ENCODE data around the gene NAE1. TPM values are rescaled to one million over a fixed set of nuclear protein-coding genes. Genes with fewer than 3 reads are reported as not detected.

NAE1 gene
- total RNA-seq, 2 experiments from 2014 or later = 85.0 to 106 TPM

- Histone ChIP-seq H3K4me2 (ENCODE audit: low read length) (no peak overlapping the region), H3K36me3 (ENCODE audit: insufficient read depth, low read length) (no peaks in the 10 kb centered on the region), H3K4me3 (ENCODE audit: low read depth, low read length, poor library complexity, severe bottlenecking) (no peak overlapping the region), H3K4me1 (ENCODE audit: insufficient read depth, low read length, poor library complexity, severe bottlenecking) (no peaks in the 10 kb centered on the region), H4K20me1 (ENCODE audit: insufficient read depth, low read length) (no peaks in the 10 kb centered on the region), H3K9me3 (ENCODE audit: low read length) (no peaks in the 10 kb centered on the region), H2AFZ (ENCODE audit: low read length) (no peak overlapping the region), H3K27ac (ENCODE audit: low read depth, low read length, poor library complexity, severe bottlenecking) (no peak overlapping the region), H3K79me2 (ENCODE audit: insufficient read depth, low read depth, low read length) (no peaks in the 10 kb centered on the region), H3K9me2 (ENCODE audit: insufficient read depth, low read length) (no peaks in the 10 kb centered on the region; the same call in 1 of the 2 replicates)
- CTCF ChIA-PET (ENCODE audit: unreplicated experiment) = no interaction called here
- TF ChIP-seq, protein P1, sequence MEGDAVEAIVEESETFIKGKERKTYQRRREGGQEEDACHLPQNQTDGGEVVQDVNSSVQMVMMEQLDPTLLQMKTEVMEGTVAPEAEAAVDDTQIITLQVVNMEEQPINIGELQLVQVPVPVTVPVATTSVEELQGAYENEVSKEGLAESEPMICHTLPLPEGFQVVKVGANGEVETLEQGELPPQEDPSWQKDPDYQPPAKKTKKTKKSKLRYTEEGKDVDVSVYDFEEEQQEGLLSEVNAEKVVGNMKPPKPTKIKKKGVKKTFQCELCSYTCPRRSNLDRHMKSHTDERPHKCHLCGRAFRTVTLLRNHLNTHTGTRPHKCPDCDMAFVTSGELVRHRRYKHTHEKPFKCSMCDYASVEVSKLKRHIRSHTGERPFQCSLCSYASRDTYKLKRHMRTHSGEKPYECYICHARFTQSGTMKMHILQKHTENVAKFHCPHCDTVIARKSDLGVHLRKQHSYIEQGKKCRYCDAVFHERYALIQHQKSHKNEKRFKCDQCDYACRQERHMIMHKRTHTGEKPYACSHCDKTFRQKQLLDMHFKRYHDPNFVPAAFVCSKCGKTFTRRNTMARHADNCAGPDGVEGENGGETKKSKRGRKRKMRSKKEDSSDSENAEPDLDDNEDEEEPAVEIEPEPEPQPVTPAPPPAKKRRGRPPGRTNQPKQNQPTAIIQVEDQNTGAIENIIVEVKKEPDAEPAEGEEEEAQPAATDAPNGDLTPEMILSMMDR (conservative IDR thresholded peaks at IDR 0.05; ENCODE audit: low read length) = no peak
- no peak for TF ChIP-seq EZH2phosphoT487 (IDR thresholded peaks at IDR 0.05; ENCODE audit: borderline replicate concordance, low read depth, low read length)
- POLR2A ChIA-PET = no interaction called here
- intact Hi-C loops (cut with micrococcal nuclease; ENCODE audit: unreplicated experiment) = no loop called here
- no peak for DNase-seq (ENCODE audit: low spot score)
- no TSS peak for BruUV-seq (replicated peaks)
Measured at GRCh38 chr16:66787427-66787826, 43.3 kb downstream of the NAE1 start.

GRCh38 chr16:66786551-66786950 is 44.2 kb downstream of the NAE1 start:
- CTCF ChIA-PET (ENCODE audit: unreplicated experiment) = no interaction called here
- TF ChIP-seq, protein P1 (conservative IDR thresholded peaks at IDR 0.05; ENCODE audit: low read length) = no peak
- no peak for TF ChIP-seq EZH2phosphoT487 (IDR thresholded peaks at IDR 0.05; ENCODE audit: borderline replicate concordance, low read depth, low read length)

DNA sequence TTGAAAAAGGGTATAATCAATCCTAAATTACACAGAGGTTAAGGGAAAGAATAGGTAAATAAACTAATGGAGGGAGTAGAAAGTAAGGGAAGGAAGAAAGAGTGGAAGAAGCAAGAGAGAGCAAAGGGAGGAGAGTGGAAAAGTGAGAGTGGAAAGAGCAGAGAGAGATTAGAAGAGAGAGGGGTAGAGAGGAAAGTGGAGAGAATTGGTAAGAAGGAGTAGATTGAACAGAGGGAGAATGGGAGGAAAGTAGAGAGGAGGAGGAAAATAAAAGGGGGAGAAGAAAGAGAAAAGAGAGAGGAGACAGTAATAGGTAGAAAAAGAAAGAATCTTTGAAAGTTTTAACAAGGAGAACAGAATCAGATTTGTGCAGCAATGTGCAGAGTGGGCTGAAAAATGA is 54.3 kb downstream of the NAE1 start:
- no peak for DNase-seq (ENCODE audit: low spot score)
- no peak overlapping the region for H3K27ac ChIP-seq (ENCODE audit: low read depth, low read length, poor library complexity, severe bottlenecking)
- H3K4me3 ChIP-seq (ENCODE audit: low read depth, low read length, poor library complexity, severe bottlenecking) = no peak overlapping the region
- intact Hi-C loops (cut with micrococcal nuclease; ENCODE audit: unreplicated experiment) = no loop called here
- POLR2A ChIA-PET = no interaction called here
- TF ChIP-seq, protein P1 (conservative IDR thresholded peaks at IDR 0.05; ENCODE audit: low read length) = no peak
- TF ChIP-seq EZH2phosphoT487 (IDR thresholded peaks at IDR 0.05; ENCODE audit: borderline replicate concordance, low read depth, low read length) = no peak
- no peaks in the 10 kb centered on the region for H3K79me2 ChIP-seq (ENCODE audit: insufficient read depth, low read depth, low read length)
- no peak overlapping the region for H2AFZ ChIP-seq (ENCODE audit: low read length)
- no peaks in the 10 kb centered on the region for H3K9me3 ChIP-seq (ENCODE audit: low read length)
- H3K4me2 ChIP-seq (ENCODE audit: low read length) = no peak overlapping the region
- no peaks in the 10 kb centered on the region for H3K4me1 ChIP-seq (ENCODE audit: insufficient read depth, low read length, poor library complexity, severe bottlenecking)
- CTCF ChIA-PET (ENCODE audit: unreplicated experiment) = no interaction called here
- H4K20me1 ChIP-seq (ENCODE audit: insufficient read depth, low read length) = no peaks in the 10 kb centered on the region
- no peaks in the 10 kb centered on the region for H3K9me2 ChIP-seq (ENCODE audit: insufficient read depth, low read length)
- BruUV-seq (replicated peaks) = no TSS peak
- H3K36me3 ChIP-seq (ENCODE audit: insufficient read depth, low read length) = no peaks in the 10 kb centered on the region

More at GRCh38 chr16:66786551-66786950, 44.2 kb downstream of the NAE1 start:
- no peaks in the 10 kb centered on the region for H3K9me3 ChIP-seq (ENCODE audit: low read length)
- DNase-seq (ENCODE audit: low spot score) = no peak
- no peaks in the 10 kb centered on the region for H4K20me1 ChIP-seq (ENCODE audit: insufficient read depth, low read length)
- no peak overlapping the region for H3K4me2 ChIP-seq (ENCODE audit: low read length)
- intact Hi-C loops (cut with micrococcal nuclease; ENCODE audit: unreplicated experiment) = no loop called here
- no peak overlapping the region for H2AFZ ChIP-seq (ENCODE audit: low read length)
- H3K4me1 ChIP-seq (ENCODE audit: insufficient read depth, low read length, poor library complexity, severe bottlenecking) = no peaks in the 10 kb centered on the region
- H3K79me2 ChIP-seq (ENCODE audit: insufficient read depth, low read depth, low read length) = no peaks in the 10 kb centered on the region
- BruUV-seq (replicated peaks) = no TSS peak
- H3K27ac ChIP-seq (ENCODE audit: low read depth, low read length, poor library complexity, severe bottlenecking) = no peak overlapping the region
- no peaks in the 10 kb centered on the region; the same call in 1 of the 2 replicates for H3K9me2 ChIP-seq (ENCODE audit: insufficient read depth, low read length)
- H3K4me3 ChIP-seq (ENCODE audit: low read depth, low read length, poor library complexity, severe bottlenecking) = no peak overlapping the region
- POLR2A ChIA-PET = no interaction called here
- no peaks in the 10 kb centered on the region for H3K36me3 ChIP-seq (ENCODE audit: insufficient read depth, low read length)
